Measurements from ENCODE around the gene NECTIN1. TPM values are rescaled to one million over a fixed set of nuclear protein-coding genes. Genes with fewer than 3 reads are reported as not detected.
A peak's percentile ranks its signal among the peaks of the same experiment; 100 is the strongest.

The NECTIN1 gene
- total RNA-seq, 2 experiments from 2014 or later: 0.53 to 0.98 TPM

DNA sequence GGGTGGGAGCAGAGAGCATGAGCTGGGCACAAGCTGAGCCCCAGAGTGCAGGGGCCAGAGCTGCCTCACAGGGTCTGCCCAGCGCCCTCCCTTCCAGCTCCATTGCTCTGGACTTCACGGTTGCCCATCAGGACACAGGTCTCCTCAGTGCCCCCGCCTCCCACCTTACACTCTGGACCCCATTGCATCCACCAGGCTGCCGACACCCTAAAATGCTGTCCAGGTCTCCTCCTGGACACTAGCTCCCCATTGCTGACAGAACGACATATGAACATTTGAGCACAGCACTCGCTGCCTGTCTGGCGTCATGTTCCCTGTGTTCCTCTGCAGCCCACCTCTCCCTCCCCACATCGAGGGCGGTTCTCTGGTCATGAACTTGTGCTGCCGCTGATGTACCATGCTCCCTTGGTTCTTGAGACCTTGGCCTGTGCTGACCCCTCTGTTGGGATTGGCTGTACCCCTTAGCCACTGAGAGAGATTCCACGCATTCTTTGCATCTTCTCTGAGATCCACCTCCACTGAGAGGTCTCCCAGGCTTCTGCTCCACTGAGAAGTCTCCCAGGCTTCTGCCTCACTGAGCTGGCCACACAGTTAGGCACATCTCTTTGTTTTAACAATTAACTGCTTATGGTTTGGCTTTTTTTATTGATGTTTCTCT is 34.2 kb upstream of the NECTIN1 start:
- no peaks in the 10 kb centered on the region for H3K9me3 Mint-ChIP-seq (ENCODE audit: low read depth)
- ATAC-seq (no peak), DNase-seq (no peak)
- no peaks in the 10 kb centered on the region for H3K36me3 Mint-ChIP-seq
- CTCF ChIA-PET: no interaction called here
- no peaks in the 10 kb centered on the region for H3K4me1 Mint-ChIP-seq
- peaks cover 16% of the 10 kb centered on the region for H3K27me3 Mint-ChIP-seq
- H3K4me3 Mint-ChIP-seq: no peak overlapping the region
- no peak overlapping the region for H3K27ac Mint-ChIP-seq

- Mint-ChIP-seq H3K27me3 (peaks cover 11% of the 10 kb centered on the region), H3K27ac (no peak overlapping the region), H3K4me1 (no peaks in the 10 kb centered on the region), H3K9me3 (ENCODE audit: low read depth) (no peaks in the 10 kb centered on the region), H3K36me3 (no peaks in the 10 kb centered on the region), H3K4me3 (no peak overlapping the region)
- no peak for ATAC-seq
- DNase-seq: no peak
- CTCF ChIA-PET: no interaction called here
These were observed 30.9 kb upstream of the NECTIN1 start for GRCh38 chr11:119759747-119760412.

DNA sequence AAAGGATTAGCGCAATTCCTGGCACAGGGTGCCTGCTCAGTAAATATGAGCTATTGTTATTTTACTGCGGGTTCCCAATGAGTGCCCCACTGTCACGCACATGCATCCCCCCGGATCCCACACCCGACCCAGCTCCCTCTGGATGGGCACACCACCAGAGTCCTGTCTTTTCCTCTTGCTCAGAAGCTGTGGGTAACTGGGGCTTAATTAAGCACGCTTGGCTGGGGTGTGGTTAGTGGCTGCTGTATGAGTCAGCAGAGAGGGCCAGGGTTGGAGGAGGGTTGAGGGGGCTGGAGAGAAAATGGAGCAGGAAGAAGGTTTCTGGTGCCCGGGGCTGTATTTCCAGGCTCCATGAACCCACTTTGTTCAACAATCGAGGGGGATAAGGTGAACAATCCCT is 30.3 kb upstream of the NECTIN1 start:
- Mint-ChIP-seq H3K27me3 (peaks cover 15% of the 10 kb centered on the region), H3K36me3 (no peaks in the 10 kb centered on the region), H3K27ac (no peak overlapping the region), H3K9me3 (ENCODE audit: low read depth) (no peaks in the 10 kb centered on the region), H3K4me1 (no peaks in the 10 kb centered on the region), H3K4me3 (no peak overlapping the region)
- ATAC-seq (peak; percentile 45), DNase-seq (no peak)
- CTCF ChIA-PET: no interaction called here

- Mint-ChIP-seq H3K4me1 (no peaks in the 10 kb centered on the region), H3K27me3 (peaks cover 19% of the 10 kb centered on the region), H3K4me3 (no peak overlapping the region), H3K36me3 (no peaks in the 10 kb centered on the region), H3K9me3 (ENCODE audit: low read depth) (no peaks in the 10 kb centered on the region), H3K27ac (no peak overlapping the region)
- ATAC-seq: no peak
- CTCF ChIA-PET: no interaction called here
- DNase-seq: no peak
These were observed 29.3 kb upstream of the NECTIN1 start for GRCh38 chr11:119758291-119758690.

DNA sequence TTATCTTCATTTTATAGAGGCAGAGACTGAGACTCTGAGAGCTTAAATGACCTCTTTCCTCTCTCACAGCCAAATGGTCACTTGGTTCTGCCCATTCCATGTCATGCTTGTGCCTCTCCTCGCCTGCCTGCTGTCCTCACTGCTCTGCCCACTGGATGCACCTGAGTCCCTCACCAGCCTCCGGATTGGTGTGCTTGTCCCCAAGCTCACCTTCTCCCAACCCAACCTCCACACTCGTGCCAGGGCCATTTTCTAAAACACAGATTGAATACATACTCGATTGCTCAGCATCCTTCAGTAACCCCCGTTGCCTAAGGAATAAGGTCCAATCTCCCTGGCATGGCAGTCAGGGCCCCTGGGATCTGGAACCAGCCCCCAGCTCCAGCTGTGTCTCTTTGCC is 28.4 kb upstream of the NECTIN1 start:
- Mint-ChIP-seq H3K4me3 (no peak overlapping the region), H3K4me1 (no peaks in the 10 kb centered on the region), H3K27me3 (peaks cover 27% of the 10 kb centered on the region), H3K36me3 (no peaks in the 10 kb centered on the region), H3K9me3 (ENCODE audit: low read depth) (no peaks in the 10 kb centered on the region), H3K27ac (no peak overlapping the region)
- ATAC-seq (no peak), DNase-seq (no peak)
- CTCF ChIA-PET: interaction anchor here (0.6 kb wide), 1 partner anchor 105 kb away, joined by 4 read pairs; no protein-coding TSS in a partner anchor

DNA sequence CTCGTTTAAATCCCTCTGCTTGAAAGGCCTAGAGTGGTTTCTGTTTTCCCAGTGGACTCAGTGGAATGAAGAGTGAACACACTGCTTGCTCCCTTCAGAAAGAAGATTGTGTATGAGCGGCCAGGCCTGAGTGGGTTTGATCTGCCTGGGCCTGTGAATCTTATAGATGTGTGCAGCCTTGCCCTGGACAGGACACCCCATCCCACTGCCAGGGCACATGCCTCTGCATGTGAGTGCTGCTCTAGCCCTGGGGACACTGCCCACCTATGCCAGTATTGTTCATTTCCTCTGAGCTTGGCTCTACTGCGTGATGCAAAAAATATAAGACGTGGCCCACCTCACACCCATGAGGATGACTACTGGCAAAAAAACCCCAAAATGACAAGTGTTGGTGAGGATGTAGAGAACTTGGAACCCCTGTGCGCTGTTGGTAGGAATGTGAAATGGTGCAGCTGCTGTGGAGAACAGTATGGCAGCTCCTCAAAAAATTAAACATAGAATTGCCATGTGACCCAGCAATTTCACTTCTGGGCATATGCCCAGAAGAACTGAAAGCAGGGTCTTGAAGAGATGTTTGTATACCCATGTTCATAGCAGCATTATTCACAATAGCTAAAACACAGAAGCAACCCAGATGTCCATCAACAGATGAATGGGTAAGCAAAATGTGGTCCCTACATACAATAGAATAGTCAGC is 27.3 kb upstream of the NECTIN1 start:
- no peaks in the 10 kb centered on the region for H3K4me1 Mint-ChIP-seq
- H3K9me3 Mint-ChIP-seq (ENCODE audit: low read depth): no peaks in the 10 kb centered on the region
- CTCF ChIA-PET: no interaction called here
- H3K4me3 Mint-ChIP-seq: no peak overlapping the region
- H3K27me3 Mint-ChIP-seq: peaks cover 37% of the 10 kb centered on the region
- no peak for DNase-seq
- no peak for ATAC-seq
- H3K27ac Mint-ChIP-seq: no peak overlapping the region
- no peaks in the 10 kb centered on the region for H3K36me3 Mint-ChIP-seq

GRCh38 chr11:119755356-119756071 is 26.5 kb upstream of the NECTIN1 start:
- no peak overlapping the region for H3K27ac Mint-ChIP-seq
- no peaks in the 10 kb centered on the region for H3K36me3 Mint-ChIP-seq
- peaks cover 40% of the 10 kb centered on the region for H3K27me3 Mint-ChIP-seq
- ATAC-seq (no peak), DNase-seq (no peak)
- H3K4me1 Mint-ChIP-seq: no peaks in the 10 kb centered on the region
- CTCF ChIA-PET: no interaction called here
- H3K9me3 Mint-ChIP-seq (ENCODE audit: low read depth): no peaks in the 10 kb centered on the region
- no peak overlapping the region for H3K4me3 Mint-ChIP-seq

DNA sequence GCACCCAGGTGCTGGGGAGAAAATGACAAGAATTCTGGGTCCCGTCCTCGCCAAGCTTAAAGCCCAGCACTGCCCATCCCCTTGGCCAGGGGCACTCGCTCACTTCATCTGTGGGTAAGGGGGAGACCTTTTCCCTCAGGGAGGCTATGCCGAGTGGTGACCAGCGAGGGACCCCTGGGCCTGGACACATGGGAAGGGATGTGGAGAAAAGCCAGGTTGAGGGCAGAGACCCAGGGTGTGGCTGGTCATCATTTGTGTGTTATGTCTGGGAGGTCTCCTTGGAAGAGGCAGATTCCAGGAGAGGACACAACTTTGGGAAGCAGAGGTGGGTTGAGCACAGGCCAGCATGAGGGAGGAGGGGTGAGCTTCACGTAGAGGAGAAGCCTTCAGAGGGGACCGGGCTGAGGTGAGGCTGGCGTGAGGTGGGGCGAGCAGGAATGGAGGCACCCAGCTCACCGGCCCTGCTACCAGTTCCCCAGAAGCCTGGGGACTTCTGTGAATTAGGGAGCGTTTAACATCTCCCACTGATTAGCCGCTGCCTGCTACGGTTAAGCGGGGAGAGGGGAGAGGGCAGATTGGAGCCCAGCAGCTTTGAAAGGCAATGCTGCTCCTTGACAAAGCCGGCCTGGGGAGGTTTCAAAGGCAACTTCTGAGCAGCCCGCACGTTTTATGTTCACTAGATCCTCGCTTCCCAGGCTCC is 25.8 kb upstream of the NECTIN1 start:
- DNase-seq (no peak), ATAC-seq (no peak)
- Mint-ChIP-seq H3K36me3 (no peaks in the 10 kb centered on the region), H3K27ac (no peak overlapping the region), H3K4me1 (no peaks in the 10 kb centered on the region), H3K9me3 (ENCODE audit: low read depth) (no peaks in the 10 kb centered on the region), H3K4me3 (no peak overlapping the region), H3K27me3 (peaks cover 43% of the 10 kb centered on the region)
- CTCF ChIA-PET: interaction anchor here (1.0 kb wide), 1 partner anchor 26 kb away, joined by 3 read pairs; the partner anchor contains the start of gene NECTIN1

DNA sequence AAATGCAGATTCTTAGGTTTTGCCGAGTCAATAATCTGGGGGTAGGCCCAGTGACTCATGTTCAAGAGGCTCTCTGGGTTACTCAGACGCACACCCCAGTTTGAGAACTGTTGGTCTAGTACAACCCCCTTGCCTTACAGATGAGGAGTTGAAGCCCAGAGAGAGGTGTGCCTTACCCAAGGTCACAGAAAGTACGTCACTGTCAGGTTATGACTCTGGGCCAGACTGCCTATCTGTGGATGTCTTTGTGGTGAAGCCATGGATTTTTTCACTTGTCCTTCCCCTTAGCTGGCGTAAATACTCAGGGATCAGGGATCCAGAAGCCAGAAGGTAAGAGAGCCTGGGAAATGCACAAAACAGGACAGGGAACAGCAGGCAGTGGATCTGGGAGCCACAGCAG is 25.2 kb upstream of the NECTIN1 start:
- CTCF ChIA-PET: interaction anchor here (1.0 kb wide), 1 partner anchor 25 kb away, joined by 3 read pairs; the partner anchor contains the start of gene NECTIN1
- ATAC-seq: no peak
- Mint-ChIP-seq H3K4me1 (no peaks in the 10 kb centered on the region), H3K36me3 (no peaks in the 10 kb centered on the region), H3K9me3 (ENCODE audit: low read depth) (no peaks in the 10 kb centered on the region), H3K27ac (no peak overlapping the region), H3K4me3 (no peak overlapping the region), H3K27me3 (peaks cover 43% of the 10 kb centered on the region)
- DNase-seq: no peak

GRCh38 chr11:119752946-119753345 is 23.9 kb upstream of the NECTIN1 start:
- no peak overlapping the region for H3K27ac Mint-ChIP-seq
- peaks cover 43% of the 10 kb centered on the region for H3K27me3 Mint-ChIP-seq
- ATAC-seq (no peak), DNase-seq (no peak)
- no peaks in the 10 kb centered on the region for H3K9me3 Mint-ChIP-seq (ENCODE audit: low read depth)
- CTCF ChIA-PET: no interaction called here
- no peak overlapping the region for H3K4me3 Mint-ChIP-seq
- H3K4me1 Mint-ChIP-seq: no peaks in the 10 kb centered on the region
- H3K36me3 Mint-ChIP-seq: no peaks in the 10 kb centered on the region

DNA sequence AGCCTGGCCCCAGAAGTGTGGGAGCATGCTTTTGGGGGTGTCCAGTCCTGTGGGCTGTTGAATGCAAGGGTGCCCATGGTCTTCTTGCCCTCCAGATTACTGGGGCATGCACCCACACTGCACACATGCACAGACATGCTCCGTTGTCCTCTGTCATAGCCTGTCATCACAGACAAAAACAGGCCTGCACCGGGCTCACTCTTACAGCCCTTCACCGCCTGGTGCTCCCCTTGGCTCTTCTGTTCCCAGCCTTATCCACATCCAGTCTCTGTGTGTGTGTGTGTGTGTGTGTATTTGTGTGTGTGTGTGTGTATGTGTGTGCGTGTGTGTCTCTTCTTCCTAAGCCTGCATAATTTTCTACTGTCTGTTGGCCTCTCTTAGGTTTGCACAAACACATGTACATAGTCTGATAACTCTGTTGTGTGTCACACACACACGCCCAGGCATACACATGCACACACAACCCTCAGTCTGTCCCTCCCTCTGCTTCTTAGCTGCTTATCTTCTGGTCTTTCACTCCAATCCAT is 23.4 kb upstream of the NECTIN1 start:
- Mint-ChIP-seq H3K4me1 (no peaks in the 10 kb centered on the region), H3K36me3 (no peaks in the 10 kb centered on the region), H3K4me3 (no peak overlapping the region), H3K9me3 (ENCODE audit: low read depth) (no peaks in the 10 kb centered on the region), H3K27ac (no peak overlapping the region), H3K27me3 (peaks cover 46% of the 10 kb centered on the region)
- ATAC-seq (no peak), DNase-seq (no peak)
- CTCF ChIA-PET: no interaction called here

DNA sequence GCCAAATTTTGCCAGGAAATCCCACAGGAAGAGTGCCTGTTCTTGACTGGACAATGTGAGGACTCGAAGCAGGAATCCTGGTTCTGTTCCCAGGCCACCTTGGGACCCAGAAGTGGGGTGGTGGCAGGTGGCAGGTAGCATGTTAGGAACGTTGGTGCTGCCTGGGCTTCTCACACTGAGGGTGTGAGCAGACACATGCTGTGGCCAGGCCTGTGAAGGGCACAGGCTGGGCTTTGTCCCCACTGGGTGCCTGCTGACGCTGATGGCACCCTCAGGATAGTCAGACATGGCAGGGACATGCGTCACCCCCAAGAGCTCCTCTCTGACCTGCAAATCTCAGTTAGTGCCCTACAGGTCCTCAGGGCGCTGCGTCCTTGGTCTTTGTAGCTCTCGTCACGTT is 21.1 kb upstream of the NECTIN1 start:
- DNase-seq (no peak), ATAC-seq (no peak)
- H3K4me1 Mint-ChIP-seq: no peaks in the 10 kb centered on the region
- CTCF ChIA-PET: interaction anchor here (0.8 kb wide), 1 partner anchor 21 kb away, joined by 3 read pairs; the partner anchor contains the start of gene NECTIN1
- no peaks in the 10 kb centered on the region for H3K36me3 Mint-ChIP-seq
- H3K27me3 Mint-ChIP-seq: peaks cover 37% of the 10 kb centered on the region
- H3K9me3 Mint-ChIP-seq (ENCODE audit: low read depth): no peaks in the 10 kb centered on the region
- no peak overlapping the region for H3K4me3 Mint-ChIP-seq
- H3K27ac Mint-ChIP-seq: no peak overlapping the region

Data from activated CD8-positive, alpha-beta memory T cell treated with anti-CD3 and anti-CD28 coated beads, Interleukin-2, amount 10 ng/mL, durations not matched to agents 7 days and 5 days (primary cell).